ENCODE data around the gene STX3. TPM values are rescaled to one million over a fixed set of nuclear protein-coding genes. Genes with fewer than 3 reads are reported as not detected.

STX3 gene
- total and polyA plus RNA-seq, 2 of the 13 experiments (the other 11 are each of a cell fraction or from before 2014, with no cell fraction given) = 16.5 to 24.0 TPM

DNA sequence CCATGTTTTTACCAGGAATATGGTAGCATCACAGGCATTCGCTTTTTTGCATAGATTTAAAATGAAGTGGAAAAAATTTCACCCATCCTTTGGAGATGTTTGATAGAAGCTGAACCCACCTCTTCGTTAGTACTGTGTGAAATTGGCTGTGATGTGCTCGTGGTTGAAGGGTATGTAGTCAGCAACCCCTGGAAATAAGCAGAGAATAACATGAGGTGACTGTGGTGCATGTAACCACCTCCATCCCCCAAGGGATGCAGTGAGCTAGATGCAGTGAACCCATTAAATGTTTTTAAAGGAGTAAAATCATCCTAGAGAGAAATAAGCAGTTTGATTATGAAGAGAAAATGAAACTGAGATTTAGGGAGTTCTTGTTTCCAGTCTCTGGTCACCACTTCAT, 74.2 kb downstream of the STX3 start:
- Histone ChIP-seq H3K9ac (ENCODE audit: insufficient read depth, low read depth, low read length) (no peak overlapping the region), H2AFZ (ENCODE audit: low read length) (no peak overlapping the region), H3K27me3 (ENCODE audit: control insufficient read depth in 1 of 2, insufficient read depth in 2 of 2, low read length in 2 of 2) (no peaks in the 10 kb centered on the region), H3K79me2 (ENCODE audit: insufficient read depth, low read length) (no peaks in the 10 kb centered on the region), H4K20me1 (ENCODE audit: insufficient read depth, low read length) (no peaks in the 10 kb centered on the region), H3K4me2 (ENCODE audit: low read depth, low read length) (no peak overlapping the region), H3K4me1 (ENCODE audit: insufficient read depth, low read length) (no peaks in the 10 kb centered on the region), H3K27ac (ENCODE audit: extremely low read length, insufficient read depth, low read length) (no peak overlapping the region), H3K36me3 (replicated peaks in 1 of 2; ENCODE audit: control insufficient read depth in 1 of 2, insufficient read depth in 2 of 2, low read length in 2 of 2) (no peaks in the 10 kb centered on the region), H3K4me3 (replicated peaks in 1 of 3; ENCODE audit: insufficient read depth in 1 of 3, low read depth in 2 of 3, low read length in 3 of 3) (no peak overlapping the region), H3K9me3 (ENCODE audit: low read length) (no peaks in the 10 kb centered on the region)
- TF ChIP-seq ZFP36L1 (CRISPR knock-in tag; IDR thresholded peaks at IDR 0.05) (no peak), PAWR (CRISPR knock-in tag; IDR thresholded peaks at IDR 0.05; ENCODE audit: borderline replicate concordance) (no peak)
- TF ChIP-seq, protein P1, sequence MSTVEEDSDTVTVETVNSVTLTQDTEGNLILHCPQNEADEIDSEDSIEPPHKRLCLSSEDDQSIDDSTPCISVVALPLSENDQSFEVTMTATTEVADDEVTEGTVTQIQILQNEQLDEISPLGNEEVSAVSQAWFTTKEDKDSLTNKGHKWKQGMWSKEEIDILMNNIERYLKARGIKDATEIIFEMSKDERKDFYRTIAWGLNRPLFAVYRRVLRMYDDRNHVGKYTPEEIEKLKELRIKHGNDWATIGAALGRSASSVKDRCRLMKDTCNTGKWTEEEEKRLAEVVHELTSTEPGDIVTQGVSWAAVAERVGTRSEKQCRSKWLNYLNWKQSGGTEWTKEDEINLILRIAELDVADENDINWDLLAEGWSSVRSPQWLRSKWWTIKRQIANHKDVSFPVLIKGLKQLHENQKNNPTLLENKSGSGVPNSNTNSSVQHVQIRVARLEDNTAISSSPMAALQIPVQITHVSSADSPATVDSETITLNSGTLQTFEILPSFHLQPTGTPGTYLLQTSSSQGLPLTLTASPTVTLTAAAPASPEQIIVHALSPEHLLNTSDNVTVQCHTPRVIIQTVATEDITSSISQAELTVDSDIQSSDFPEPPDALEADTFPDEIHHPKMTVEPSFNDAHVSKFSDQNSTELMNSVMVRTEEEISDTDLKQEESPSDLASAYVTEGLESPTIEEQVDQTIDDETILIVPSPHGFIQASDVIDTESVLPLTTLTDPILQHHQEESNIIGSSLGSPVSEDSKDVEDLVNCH (CRISPR knock-in tag; IDR thresholded peaks at IDR 0.05) = no peak
- no peak for DNase-seq (ENCODE audit: low spot score)
- CTCF ChIA-PET (ENCODE audit: low intra/inter-chr PET ratio, low total read pairs) = no interaction called here
- POLR2A ChIA-PET = no interaction called here
- no peak for ATAC-seq
- intact Hi-C loops (cut with micrococcal nuclease; ENCODE audit: unreplicated experiment) = no loop called here
- BruUV-seq (replicated peaks) = no TSS peak
- WGBS (ENCODE audit: low lambda C conversion rate) = 3% methylated on average over 3 of the region's 3 CpGs
- in situ Hi-C loops (cut with HindIII; ENCODE audit: extremely low pct_ligation_motif_present, low pct_unique_long_range_greater_than_20kb) = no loop called here
- no peak for FAIRE-seq

DNA sequence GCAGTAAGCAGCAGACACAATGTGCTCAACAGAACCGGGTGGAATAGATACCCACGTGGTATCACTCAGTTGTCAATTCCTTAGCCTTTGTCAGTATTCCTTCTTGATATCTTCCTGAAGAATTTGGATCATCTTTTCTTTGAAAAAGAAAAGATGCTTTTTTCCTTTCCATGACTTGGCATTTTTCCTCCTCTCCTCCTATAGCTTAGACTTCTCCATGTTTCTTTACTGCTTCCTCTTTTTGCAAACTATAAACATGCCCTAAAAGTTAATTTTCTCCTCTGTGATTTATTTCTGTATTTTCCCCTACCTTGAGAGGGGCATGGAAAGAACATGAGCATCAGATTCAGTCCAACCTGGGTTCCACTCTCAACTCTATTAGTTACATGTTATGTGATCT, 78.4 kb downstream of the STX3 start:
- H3K4me1 ChIP-seq (ENCODE audit: insufficient read depth, low read length) = no peaks in the 10 kb centered on the region
- WGBS (ENCODE audit: low lambda C conversion rate) = 0% methylated on average over 2 of the region's 2 CpGs
- no peaks in the 10 kb centered on the region for H3K79me2 ChIP-seq (ENCODE audit: insufficient read depth, low read length)
- H3K9me3 ChIP-seq (ENCODE audit: low read length) = no peaks in the 10 kb centered on the region
- CTCF ChIA-PET (ENCODE audit: low intra/inter-chr PET ratio, low total read pairs) = no interaction called here
- no peaks in the 10 kb centered on the region for H3K27me3 ChIP-seq (ENCODE audit: control insufficient read depth in 1 of 2, insufficient read depth in 2 of 2, low read length in 2 of 2)
- no peak overlapping the region for H3K9ac ChIP-seq (ENCODE audit: insufficient read depth, low read depth, low read length)
- DNase-seq (ENCODE audit: low spot score) (no peak), FAIRE-seq (no peak), ATAC-seq (no peak)
- in situ Hi-C loops (cut with HindIII; ENCODE audit: extremely low pct_ligation_motif_present, low pct_unique_long_range_greater_than_20kb) = no loop called here
- no peaks in the 10 kb centered on the region for H4K20me1 ChIP-seq (ENCODE audit: insufficient read depth, low read length)
- intact Hi-C loops (cut with micrococcal nuclease; ENCODE audit: unreplicated experiment) = no loop called here
- no peaks in the 10 kb centered on the region for H3K36me3 ChIP-seq (replicated peaks in 1 of 2; ENCODE audit: control insufficient read depth in 1 of 2, insufficient read depth in 2 of 2, low read length in 2 of 2)
- BruUV-seq (replicated peaks) = no TSS peak
- TF ChIP-seq AHR (CRISPR knock-in tag; IDR thresholded peaks at IDR 0.05) (no peak), NFE2L2 (IDR thresholded peaks at IDR 0.05; ENCODE audit: low read length) (peak; percentile 68)
- no peak overlapping the region for H3K27ac ChIP-seq (ENCODE audit: extremely low read length, insufficient read depth, low read length)
- POLR2A ChIA-PET = no interaction called here
- no peak overlapping the region for H3K4me3 ChIP-seq (replicated peaks in 1 of 3; ENCODE audit: insufficient read depth in 1 of 3, low read depth in 2 of 3, low read length in 3 of 3)
- no peak overlapping the region for H3K4me2 ChIP-seq (ENCODE audit: low read depth, low read length)
- H2AFZ ChIP-seq (ENCODE audit: low read length) = no peak overlapping the region
